GM12865 (cell line): Measurements from ENCODE around the gene PTBP3.

ENCODE experiments used
- DNase-seq: peaks from one replicate; pipeline ENCODE4 v3.0.0; 2010; ENCODE audit warnings: low read depth
- H3K4me3 ChIP-seq: 2 replicates; pipeline ENCODE4 v1.5.1; 2011; ENCODE audit warnings: mild to moderate bottlenecking, low read depth, low read length, control low read depth
- CTCF ChIP-seq: IDR thresholded peaks from 2 replicates; pipeline ENCODE4 v1.5.1; 2011; ENCODE audit warnings: low read length, control low read depth, low read depth, inconsistent platforms; ENCODE audit not compliant: insufficient read depth; ENCODE audit errors: missing control alignments

The PTBP3 gene

GRCh38 chr9:112265391-112265790 lies 68.0 kb downstream of the PTBP3 start:
- no peak overlapping the region for H3K4me3 ChIP-seq
- no peak for DNase-seq
- TF ChIP-seq CTCF: no peak

DNA sequence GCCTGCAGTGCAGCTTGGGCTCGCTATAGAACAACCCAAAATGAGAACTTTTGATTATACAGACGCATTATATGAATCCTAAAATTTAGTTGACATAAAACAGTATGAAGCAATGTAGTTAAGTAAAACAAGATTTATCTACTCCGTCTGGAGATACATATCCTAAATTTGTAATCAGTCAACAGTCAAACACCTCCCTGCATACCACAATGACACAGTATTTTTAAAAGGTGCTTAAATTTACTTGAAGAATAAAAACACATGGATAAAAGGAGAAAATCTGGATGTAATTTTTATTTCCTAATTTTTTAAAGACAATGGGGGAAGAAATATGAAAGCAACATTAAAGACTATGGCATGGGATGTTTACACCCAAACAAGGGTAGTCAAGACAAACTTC lies 70.8 kb downstream of the PTBP3 start:
- no peak for TF ChIP-seq CTCF

GRCh38 chr9:112261133-112261532 lies 72.3 kb downstream of the PTBP3 start:
- TF ChIP-seq CTCF: no peak
- DNase-seq: no peak
- no peak overlapping the region for H3K4me3 ChIP-seq

More for the DNA sequence above, 70.8 kb downstream of the PTBP3 start:
- DNase-seq: no peak
- H3K4me3 ChIP-seq: no peak overlapping the region

DNA sequence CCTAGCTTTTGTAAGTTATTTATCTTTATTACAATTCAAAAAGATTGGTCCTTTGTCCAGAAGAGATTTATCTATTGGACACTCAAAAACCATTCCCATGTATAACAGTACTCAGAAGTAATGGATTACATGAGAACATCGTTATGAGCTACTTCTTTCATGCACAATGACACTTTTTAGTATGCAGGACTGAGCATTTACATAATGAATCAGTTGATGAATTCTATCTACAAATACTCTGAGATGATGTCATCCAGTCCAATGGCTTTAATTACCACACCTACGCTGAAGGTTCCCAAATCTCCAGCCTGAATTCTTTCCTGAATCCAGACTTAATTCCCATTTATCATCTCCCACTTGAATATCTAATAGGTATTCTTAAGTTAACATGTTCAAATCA lies 75.3 kb downstream of the PTBP3 start:
- no peak overlapping the region for H3K4me3 ChIP-seq
- no peak for DNase-seq
- no peak for TF ChIP-seq CTCF

- DNase-seq: no peak
- H3K4me3 ChIP-seq: no peak overlapping the region
- no peak for TF ChIP-seq CTCF
These were observed 81.2 kb downstream of the PTBP3 start for GRCh38 chr9:112252194-112252593.

GRCh38 chr9:112249277-112249676 lies 84.1 kb downstream of the PTBP3 start:
- H3K4me3 ChIP-seq: no peak overlapping the region
- peak; percentile 54 for DNase-seq
- TF ChIP-seq CTCF: no peak

GRCh38 chr9:112248722-112249121 lies 84.7 kb downstream of the PTBP3 start:
- no peak overlapping the region for H3K4me3 ChIP-seq
- no peak for DNase-seq
- no peak for TF ChIP-seq CTCF
